H1 (cell line): Measurements from ENCODE around the gene USE1. TPM values are rescaled to one million over a fixed set of nuclear protein-coding genes. Genes with fewer than 3 reads are reported as not detected.

Experiments
- CTCF ChIA-PET: fragments of 300-600 bp; sonication (Branson Sonifier 250); formaldehyde crosslinking; loops from one replicate; lab custom pipeline; 2021; ENCODE audit not compliant: partially characterized antibody; lab: Charles Lee
- POLR2A ChIA-PET: fragments of 300-600 bp; sonication (Branson Sonifier 250); formaldehyde crosslinking; loops from one replicate; lab custom pipeline; 2021; ENCODE audit warnings: inconsistent platforms; ENCODE audit not compliant: partially characterized antibody; lab: Charles Lee
- DNase-seq, 2 experiments: peaks; one replicate each; pipeline versions ENCODE4 v3.0.0 to v3.0.0-alpha.2; 2010 to 2022; ENCODE audit warnings: low spot score in 2 of 2, low read depth in 1 of 2, mixed read lengths in 1 of 2
- FAIRE-seq: peaks from 2 replicates; lab custom pipeline; 2011; peaks lifted over from hg19 to GRCh38; lab: Jason Lieb, UNC
- H2AFZ ChIP-seq: 2 replicates; pipeline ENCODE4 v1.8.1; 2012; ENCODE audit warnings: low read length, inconsistent platforms
- H2AK5ac ChIP-seq: 2 replicates; pipeline ENCODE4 v1.6.1; 2013; ENCODE audit warnings: low read depth, low read length
- H2BK120ac ChIP-seq: replicated peaks from 2 replicates; pipeline ENCODE3; 2013; ENCODE audit warnings: low read depth, low read length, inconsistent platforms
- H2BK12ac ChIP-seq: 2 replicates; pipeline ENCODE4 v1.6.1; 2013; ENCODE audit warnings: low read depth, low read length
- H2BK15ac ChIP-seq: 2 replicates; pipeline ENCODE4 v1.6.1; 2013; ENCODE audit warnings: low read length
- H2BK20ac ChIP-seq: 2 replicates; pipeline ENCODE4 v1.6.1; 2013; ENCODE audit warnings: low read length
- H2BK5ac ChIP-seq: 2 replicates; pipeline ENCODE4 v1.6.1; 2013; ENCODE audit warnings: low read depth, low read length
- H3K14ac ChIP-seq: 2 replicates; pipeline ENCODE4 v1.6.1; 2013; ENCODE audit warnings: inconsistent platforms; ENCODE audit not compliant: insufficient read length
- H3K18ac ChIP-seq: 2 replicates; pipeline ENCODE4 v1.6.1; 2013; ENCODE audit warnings: low read length; ENCODE audit errors: extremely low read depth
- H3K23ac ChIP-seq: 2 replicates; pipeline ENCODE4 v1.6.1; 2013; ENCODE audit warnings: inconsistent platforms; ENCODE audit not compliant: insufficient read length
- H3K23me2 ChIP-seq: 2 replicates; pipeline ENCODE4 v1.6.1; 2013; ENCODE audit warnings: low read depth, low read length
- H3K27ac ChIP-seq: 2 replicates; pipeline ENCODE4 v1.6.1; 2011; ENCODE audit warnings: low read depth, low read length, inconsistent platforms
- H3K27me3 ChIP-seq, 4 experiments: replicated peaks in 1 of 4; 1 replicate in 1 of 4; 2 replicates in 3 of 4; pipeline versions ENCODE4 v1.6.1 to v1.8.1; 2011 to 2013; ENCODE audit warnings: low read length in 3 of 4, mild to moderate bottlenecking in 3 of 4, inconsistent platforms in 2 of 4, mixed read lengths in 2 of 4, moderate library complexity in 1 of 4; ENCODE audit not compliant: control insufficient read depth in 3 of 4, insufficient read depth in 3 of 4; ENCODE audit errors: extremely low read depth in 1 of 4
- H3K36me3 ChIP-seq, 4 experiments: 2 replicates each; pipeline versions ENCODE4 v1.6.1 to v1.8.1; 2011 to 2013; ENCODE audit warnings: mild to moderate bottlenecking in 4 of 4, low read length in 3 of 4, moderate library complexity in 2 of 4, control low read depth in 1 of 4, inconsistent platforms in 1 of 4; ENCODE audit not compliant: insufficient read depth in 4 of 4, control insufficient read depth in 2 of 4
- H3K4ac ChIP-seq: replicated peaks from 2 replicates; pipeline ENCODE3; 2013; ENCODE audit warnings: low read length, low read depth, mixed read lengths, inconsistent platforms; ENCODE audit not compliant: insufficient read length
- H3K4me1 ChIP-seq, 4 experiments: replicated peaks in 1 of 4; 1 replicate in 1 of 4; 2 replicates in 3 of 4; pipeline versions ENCODE4 v1.6.1 to v1.8.1; 2011 to 2013; ENCODE audit warnings: low read length in 3 of 4, inconsistent platforms in 2 of 4, mixed read lengths in 1 of 4; ENCODE audit not compliant: insufficient read depth in 4 of 4, control insufficient read depth in 3 of 4
- H3K4me2 ChIP-seq, 2 experiments: 2 replicates each; pipeline versions ENCODE4 v1.6.1 to v1.8.1; 2011 to 2013; ENCODE audit warnings: low read depth in 2 of 2, low read length in 2 of 2, control low read depth in 1 of 2, inconsistent platforms in 1 of 2, mild to moderate bottlenecking in 1 of 2; ENCODE audit not compliant: insufficient read depth in 1 of 2
- H3K4me3 ChIP-seq, 4 experiments: fragments of 200-600, 300-600 bp in 1 of 4; sonication (generic), shearing (Covaris generic), sonication (Bioruptor Twin) in 1 of 4; 2 replicates each; pipeline versions ENCODE4 v1.5.1 to v1.8.1; 2011 to 2016; ENCODE audit warnings: low read length in 4 of 4, low read depth in 3 of 4, control low read depth in 2 of 4, inconsistent platforms in 2 of 4, mild to moderate bottlenecking in 2 of 4, mixed read lengths in 1 of 4, moderate library complexity in 1 of 4; ENCODE audit not compliant: insufficient read depth in 2 of 4; ENCODE audit errors: extremely low read depth in 1 of 4
- H3K56ac ChIP-seq: replicated peaks from 2 replicates; pipeline ENCODE3; 2013; ENCODE audit warnings: low read depth, mild to moderate bottlenecking, mixed read lengths, low read length, inconsistent platforms; ENCODE audit not compliant: insufficient read length
- H3K79me1 ChIP-seq: 2 replicates; pipeline ENCODE4 v1.6.1; 2013; ENCODE audit warnings: low read depth, low read length, control low read depth
- H3K79me2 ChIP-seq, 2 experiments: 2 replicates each; pipeline versions ENCODE4 v1.6.1 to v1.8.1; 2012 to 2013; ENCODE audit warnings: low read length in 2 of 2, mild to moderate bottlenecking in 2 of 2, inconsistent platforms in 1 of 2; ENCODE audit not compliant: insufficient read depth in 2 of 2, control insufficient read depth in 1 of 2
- H3K9ac ChIP-seq, 4 experiments: replicated peaks in 1 of 4; 1 replicate in 1 of 4; 2 replicates in 3 of 4; pipeline versions ENCODE4 v1.6.1 to v1.8.1; 2011 to 2013; ENCODE audit warnings: low read depth in 3 of 4, low read length in 3 of 4, control low read depth in 2 of 4, mild to moderate bottlenecking in 2 of 4, moderate library complexity in 2 of 4, inconsistent platforms in 1 of 4; ENCODE audit errors: extremely low read depth in 1 of 4
- H3K9me3 ChIP-seq, 2 experiments: 2 replicates each; pipeline versions ENCODE4 v1.6.1 to v1.8.1; 2012 to 2013; ENCODE audit warnings: mild to moderate bottlenecking in 2 of 2, moderate library complexity in 2 of 2, control low read depth in 1 of 2, inconsistent platforms in 1 of 2, low read depth in 1 of 2, low read length in 1 of 2, mixed read lengths in 1 of 2; ENCODE audit not compliant: insufficient read depth in 2 of 2
- H4K20me1 ChIP-seq, 2 experiments: replicated peaks in 1 of 2; 2 replicates each; pipeline versions ENCODE3 to v1.8.1; 2011 to 2013; ENCODE audit warnings: inconsistent platforms in 2 of 2, low read length in 2 of 2, mild to moderate bottlenecking in 1 of 2; ENCODE audit not compliant: insufficient read depth in 2 of 2, control insufficient read depth in 1 of 2
- H4K5ac ChIP-seq: 2 replicates; pipeline ENCODE4 v1.6.1; 2013; ENCODE audit warnings: low read length, low read depth, mixed read lengths, inconsistent platforms; ENCODE audit not compliant: insufficient read length
- H4K8ac ChIP-seq: 2 replicates; pipeline ENCODE4 v1.8.0; 2013; ENCODE audit warnings: mild to moderate bottlenecking, moderate library complexity, low read length, inconsistent platforms; ENCODE audit not compliant: insufficient read depth; ENCODE audit errors: extremely low read depth
- H4K91ac ChIP-seq: replicated peaks from 2 replicates; pipeline ENCODE3; 2013; ENCODE audit warnings: low read length, mixed read lengths, inconsistent platforms; ENCODE audit not compliant: insufficient read length
- ASH2L ChIP-seq: fragments of 200-600, 300-600 bp; sonication (generic); IDR thresholded peaks from one replicate; pipeline ENCODE4 v1.7.1; 2017; ENCODE audit warnings: low read length
- BACH1 ChIP-seq: IDR thresholded peaks from 2 replicates; pipeline ENCODE4 v1.6.1; 2012; ENCODE audit warnings: low read length, improper control_type of control experiment
- CHD2 ChIP-seq: IDR thresholded peaks from 2 replicates; pipeline ENCODE4 v1.6.1; 2012; ENCODE audit warnings: low read length, improper control_type of control experiment
- EGR1 ChIP-seq: IDR thresholded peaks from 2 replicates; pipeline ENCODE4 v1.6.1; 2011; ENCODE audit warnings: low read depth, low read length, borderline replicate concordance
- EP300 ChIP-seq, 2 experiments: IDR thresholded peaks; 1 replicate in 1 of 2; 2 replicates in 1 of 2; pipeline ENCODE4 v1.6.1; 2011 to 2012; ENCODE audit warnings: low read depth in 2 of 2, low read length in 2 of 2, mild to moderate bottlenecking in 2 of 2, borderline replicate concordance in 1 of 2, inconsistent platforms in 1 of 2, moderate library complexity in 1 of 2
- JUND ChIP-seq: IDR thresholded peaks from 2 replicates; pipeline ENCODE4 v1.6.1; 2011; ENCODE audit warnings: mild to moderate bottlenecking, improper control_type of control experiment, low read length
- KDM5A ChIP-seq: fragments of 200-600 bp; IDR thresholded peaks from 2 replicates; pipeline ENCODE4 v1.7.1; 2012; ENCODE audit warnings: mild to moderate bottlenecking, low read length, inconsistent platforms, mixed read lengths
- RXRA ChIP-seq: IDR thresholded peaks from 2 replicates; pipeline ENCODE4 v1.6.1; 2011; ENCODE audit warnings: low read depth, mild to moderate bottlenecking, low read length, moderate library complexity; ENCODE audit not compliant: insufficient read depth
- SP1 ChIP-seq: IDR thresholded peaks from 2 replicates; pipeline ENCODE4 v1.6.1; 2011; ENCODE audit warnings: low read depth, low read length
- TAF1 ChIP-seq: IDR thresholded peaks from 2 replicates; pipeline ENCODE4 v1.6.1; 2011; ENCODE audit warnings: mild to moderate bottlenecking, low read depth, low read length
- YY1 ChIP-seq: IDR thresholded peaks from 2 replicates; pipeline ENCODE4 v1.6.1; 2011; ENCODE audit warnings: low read depth, mild to moderate bottlenecking, low read length
- WGBS, 2 experiments: shearing (Covaris generic) in 1 of 2; methylation state at CpG; one replicate each; pipeline versions ENCODE4 v1.1.6 to v1.1.7; 2013 to 2015; ENCODE audit warnings: low lambda C conversion rate in 2 of 2, mixed read lengths in 2 of 2, inconsistent platforms in 1 of 2, low coverage in 1 of 2, missing lambda C conversion rate in 1 of 2; ENCODE audit not compliant: insufficient replicate concordance in 2 of 2, insufficient coverage in 1 of 2, insufficient read length in 1 of 2; ENCODE audit errors: extremely low coverage in 1 of 2, missing lambda C conversion rate in 1 of 2; 5-methylcytosine and 5-hydroxymethylcytosine counted together
- polyA plus RNA-seq, 7 experiments: library from polyadenylated mRNA; depleted of rRNA in 3 of 7; stranded (reverse) in 5 of 7; unstranded in 2 of 7; fragments of >200 nt in 5 of 7; fragments of 200-250 nt in 2 of 7; gene quantifications; 1 replicate in 5 of 7; 2 replicates in 1 of 7; 4 replicates in 1 of 7; pipeline versions ENCODE4 v1.2.1 to v1.2.3, GENCODE V29; 2011 to 2013; ENCODE audit warnings: missing spikeins in 2 of 7, mixed read lengths in 2 of 7
- total RNA-seq: library from RNA; stranded (reverse); fragmentation: NEBNext Ultra II Directional; extraction: Animal tissue kit (Norgen Biotek cat#: 25700); gene quantifications from 2 replicates; pipeline ENCODE4 v1.2.1, GENCODE V29; 2021
- TF ChIP-seq, protein P1 (sequence below): IDR thresholded peaks from 2 replicates; pipeline ENCODE4 v1.6.1; 2012; ENCODE audit warnings: inconsistent platforms

Gene USE1
- total and polyA plus RNA-seq, 2 of the 8 experiments (the other 6 are each of a cell fraction or from before 2014, with no cell fraction given): 8.7 to 13.9 TPM

DNA sequence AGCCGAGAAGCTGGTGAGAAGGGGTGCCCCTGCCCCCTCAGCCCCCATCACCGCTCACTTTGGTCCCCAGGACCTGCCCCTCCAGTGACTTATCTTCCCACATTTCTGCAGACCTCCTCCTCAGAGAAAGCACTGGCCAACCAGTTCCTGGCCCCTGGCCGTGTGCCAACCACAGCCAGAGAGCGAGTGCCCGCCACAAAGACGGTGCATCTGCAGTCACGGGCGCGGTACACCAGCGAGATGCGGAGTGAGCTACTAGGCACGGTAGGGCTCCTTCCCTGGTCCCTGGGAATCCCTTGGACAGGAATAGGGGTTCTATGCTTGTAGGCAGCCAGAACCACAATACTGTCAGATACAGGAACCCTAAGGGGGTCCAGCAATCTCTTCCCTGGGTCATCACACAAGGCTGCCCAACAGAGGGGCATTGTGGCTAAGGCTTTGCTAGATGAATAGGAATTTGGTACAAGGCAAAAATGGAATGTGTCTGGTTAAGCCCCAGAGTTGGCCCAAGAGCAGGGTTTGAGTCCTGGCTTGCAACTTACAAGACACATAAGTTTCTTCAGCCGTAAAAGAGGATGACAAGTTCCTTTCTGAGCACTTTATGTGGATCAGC, 1.0 kb downstream of the USE1 start:
- Histone ChIP-seq H2BK5ac (peak overlapping the region; percentile 81; the same call in 1 of the 2 replicates), H3K14ac (no peak overlapping the region), H3K79me1 (peaks cover 4% of the 10 kb centered on the region; the same call in 1 of the 2 replicates), H3K9me3 (no peaks in the 10 kb centered on the region), H3K4ac (no peak overlapping the region), H3K4me2 (peak overlapping the region; percentile 84 to 94), H2BK20ac (no peak overlapping the region), H3K4me1 (peaks cover 0 to 8% (median 5%) of the 10 kb centered on the region in 4 experiments; a peak in 5 of 7 replicates), H3K27ac (no peak overlapping the region), H3K23me2 (peaks cover 7% of the 10 kb centered on the region), H4K8ac (no peak overlapping the region), H2AFZ (no peak overlapping the region), H3K79me2 (no peaks in the 10 kb centered on the region; a peak in 1 of 4 replicates), H3K27me3 (no peaks in the 10 kb centered on the region), H2BK120ac (no peak overlapping the region), H2BK12ac (no peak overlapping the region), H3K23ac (no peak overlapping the region), H4K20me1 (no peaks in the 10 kb centered on the region), H4K91ac (no peak overlapping the region), H3K4me3 (peak overlapping the region; percentile 31 to 78 (median 51); a peak in 6 of 8 replicates), H3K56ac (no peak overlapping the region), H2BK15ac (no peak overlapping the region; the same call in 1 of the 2 replicates), H3K18ac (no peak overlapping the region), H2AK5ac (0 out of 2 replicates have a peak overlapping the region, but pooled peaks have one; percentile 53), H3K9ac (0 out of 7 replicates have a peak overlapping the region, but pooled peaks of 1 of the 4 experiments have one; percentile 31), H4K5ac (no peak overlapping the region), H3K36me3 (peaks cover 2 to 13% (median 6%) of the 10 kb centered on the region in 4 experiments; a peak in 5 of 8 replicates)
- no peak for DNase-seq
- no peak for FAIRE-seq
- 91% methylated on average over 13 of the region's 13 CpGs; no CpG with 5 or more reads in 1 of the 2 experiments for WGBS, 2 experiments
- POLR2A ChIA-PET: interaction anchor here (0.6 to 4.2 kb wide), 25 partner anchors 7 to 481 kb away, joined by 3 to 79 read pairs (median 5); partner anchors contain the start of genes ANKLE1, ANO8, BABAM1 and DDA1
- CTCF ChIA-PET: interaction anchor here (0.6 to 1.8 kb wide), 6 partner anchors 12 to 183 kb away, joined by 3 to 5 read pairs (median 3); no protein-coding TSS in a partner anchor
- TF ChIP-seq CHD2 (no peak), EP300 (IDR thresholded peaks at IDR 0.05; ENCODE audit: borderline replicate concordance in 1 of 2, low read depth in 2 of 2, low read length in 2 of 2) (no peak), ASH2L (no peak), KDM5A (no peak), SP1 (no peak), YY1 (no peak), JUND (no peak), TAF1 (no peak), BACH1 (no peak), RXRA (no peak), EGR1 (no peak)
- TF ChIP-seq, protein P1, sequence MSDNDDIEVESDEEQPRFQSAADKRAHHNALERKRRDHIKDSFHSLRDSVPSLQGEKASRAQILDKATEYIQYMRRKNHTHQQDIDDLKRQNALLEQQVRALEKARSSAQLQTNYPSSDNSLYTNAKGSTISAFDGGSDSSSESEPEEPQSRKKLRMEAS: no peak
